Globus pallidus (tissue), 1 donor: ENCODE results near the gene USP7.
A peak's percentile ranks its signal among the peaks of the same experiment; 100 is the strongest.

ENCODE experiments used
- DNase-seq: peaks from one replicate; pipeline ENCODE4 v3.0.0-alpha.2; 2015; ENCODE audit warnings: low spot score

The USP7 gene

GRCh38 chr16:8952281-8952751, 11.4 kb downstream of the USP7 start:
- DNase-seq, result no peak

DNA sequence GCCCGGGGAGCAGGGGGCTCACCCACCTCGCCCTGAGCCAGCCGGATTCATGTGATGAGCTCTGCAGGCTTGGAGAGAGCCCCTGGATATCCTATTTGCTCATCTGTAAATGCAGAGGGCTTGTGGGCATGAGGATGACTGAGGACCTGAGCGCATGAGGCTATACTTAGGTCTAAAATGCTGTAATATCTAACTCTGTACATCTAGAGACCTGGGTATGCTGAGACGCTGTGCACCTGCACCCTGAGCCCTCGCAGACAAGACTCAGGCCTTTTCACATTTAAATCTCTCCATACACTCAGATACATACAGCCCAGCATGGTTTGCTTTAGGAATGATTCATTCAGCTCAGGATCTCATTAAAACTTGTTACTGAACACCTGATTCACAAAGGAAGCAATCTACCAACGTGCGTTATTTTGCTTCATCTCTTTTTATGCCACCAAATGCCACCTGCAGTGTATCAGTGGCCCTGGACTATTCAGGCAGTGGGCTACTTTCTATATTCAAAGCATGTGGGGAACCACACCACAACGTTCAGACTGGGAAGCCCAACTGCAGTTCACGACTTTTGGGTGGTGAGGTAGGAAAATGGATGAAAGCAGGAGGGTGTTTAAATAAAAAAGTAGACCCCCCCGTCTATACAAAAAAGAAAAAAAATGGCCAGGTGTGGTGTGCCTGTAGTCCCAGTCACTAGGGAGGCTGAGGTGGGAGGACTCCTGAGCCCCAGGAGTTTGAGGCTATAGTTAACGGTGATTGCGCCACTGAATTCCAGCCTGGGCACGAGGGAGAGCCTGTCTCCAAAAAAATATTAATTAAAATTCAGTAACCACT, 12.0 kb downstream of the USP7 start:
- DNase-seq, result no peak

GRCh38 chr16:8950580-8951077, 13.1 kb downstream of the USP7 start:
- DNase-seq, result no peak

- DNase-seq, result no peak
These were observed 13.9 kb downstream of the USP7 start for GRCh38 chr16:8949536-8950418.

- no peak for DNase-seq
These were observed 14.9 kb downstream of the USP7 start for GRCh38 chr16:8948831-8949230.

DNA sequence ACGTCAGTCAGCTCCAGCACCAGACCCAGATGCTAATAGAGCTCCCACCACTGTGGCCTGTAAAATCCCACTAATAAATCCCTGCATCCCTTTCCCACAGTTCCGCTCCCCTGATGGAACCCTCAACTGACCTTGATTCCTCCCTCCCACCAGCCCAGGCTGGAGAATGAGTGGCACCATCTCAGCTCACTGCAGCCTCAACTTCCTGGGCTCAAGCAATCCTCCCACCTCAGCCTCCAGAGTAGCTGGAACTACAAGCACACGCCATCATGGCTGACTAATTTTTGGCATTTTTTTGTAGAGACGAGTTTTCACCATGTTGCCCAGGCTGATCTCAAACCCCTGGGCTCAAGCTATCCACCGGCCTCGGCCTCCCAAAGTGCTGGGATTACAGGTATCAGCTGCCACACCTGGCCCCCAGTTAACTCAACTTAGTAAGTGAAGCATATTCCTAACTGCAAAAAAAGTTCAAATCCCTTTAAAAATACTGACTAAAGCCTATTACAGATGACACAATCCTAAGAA, 15.6 kb downstream of the USP7 start:
- DNase-seq, result no peak

DNA sequence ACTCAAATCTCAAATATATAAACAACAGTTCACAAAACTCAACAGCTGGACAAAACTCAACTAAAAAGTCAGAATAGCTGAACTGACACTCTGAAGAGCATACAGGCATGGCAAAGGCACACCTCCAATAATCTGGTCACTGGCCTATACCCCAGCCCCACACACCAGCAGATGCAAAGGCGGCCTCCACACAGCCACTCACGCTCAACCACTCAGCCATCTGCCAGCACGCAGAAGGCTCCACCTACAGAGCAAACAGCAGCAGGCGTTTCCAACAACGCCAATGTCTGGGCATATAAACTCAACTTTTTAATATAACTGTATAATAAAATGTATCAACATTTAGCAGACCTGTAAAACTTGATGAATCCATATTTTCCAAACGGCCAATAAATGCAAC, 17.2 kb downstream of the USP7 start:
- no peak for DNase-seq

DNA sequence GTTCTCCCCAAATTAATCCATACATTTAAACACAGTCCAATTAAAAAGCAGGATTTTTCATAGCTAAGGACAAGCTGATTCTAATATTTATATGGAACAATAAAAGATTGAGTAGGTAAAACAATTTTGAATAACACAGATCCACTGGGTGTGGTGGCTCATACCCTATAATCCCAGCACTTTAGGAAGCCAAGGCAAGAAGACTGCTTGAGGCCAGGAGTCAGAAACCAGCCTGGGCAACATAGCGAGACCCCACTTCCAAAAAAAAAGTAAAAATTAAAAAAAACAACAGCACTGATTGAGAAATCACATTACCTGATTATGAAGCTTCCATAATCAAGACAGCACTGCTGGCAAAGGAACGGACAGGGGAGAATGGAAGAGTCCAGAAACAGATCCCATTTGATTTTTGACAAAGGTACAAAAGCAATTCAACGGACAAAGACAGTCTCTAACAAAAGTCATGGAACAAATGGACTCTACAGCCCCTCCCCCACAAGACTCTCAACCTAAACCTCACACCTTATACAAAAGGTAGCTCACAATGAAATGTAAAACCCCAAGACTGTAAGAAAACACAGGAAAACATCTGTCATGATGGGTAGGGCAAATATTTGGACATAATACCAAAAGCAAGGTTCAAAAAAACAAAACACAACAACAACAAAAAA, 17.9 kb downstream of the USP7 start:
- no peak for DNase-seq

DNA sequence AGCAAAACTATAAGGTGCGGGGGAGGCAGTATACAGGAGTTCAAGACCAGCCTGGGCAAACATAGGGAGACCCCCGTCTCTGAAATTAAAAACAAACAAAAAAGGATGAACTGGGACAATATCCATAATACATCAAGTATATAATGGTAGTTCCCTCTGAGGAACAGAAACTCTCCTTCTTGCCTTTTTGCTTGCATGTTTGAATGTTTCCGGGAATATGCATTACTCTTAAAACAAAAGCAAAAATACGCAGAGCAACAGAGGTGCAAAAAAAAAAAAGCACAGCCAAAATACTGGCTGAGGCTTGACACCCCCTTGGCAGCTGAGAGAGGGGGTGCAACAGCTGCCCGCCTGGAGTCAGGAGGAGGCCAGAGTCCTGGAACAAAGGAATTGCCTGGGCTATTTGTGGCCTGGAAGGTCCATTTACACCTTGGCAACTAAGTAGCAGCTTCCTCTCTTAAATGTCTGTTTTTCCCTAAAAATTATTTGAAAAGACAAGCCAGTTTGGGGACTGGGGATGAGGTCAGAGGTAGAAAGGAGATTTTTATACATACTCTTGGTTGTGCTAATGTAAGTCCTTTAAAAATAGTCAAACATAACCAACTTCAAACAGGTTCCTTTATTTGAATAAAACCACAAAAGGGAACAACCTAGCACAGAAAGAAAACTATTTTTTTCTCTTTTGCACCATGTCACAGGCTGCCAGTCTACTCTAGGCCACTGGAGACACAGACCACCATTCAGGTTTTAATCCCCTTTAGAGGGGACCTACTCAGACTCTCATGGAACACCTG, 19.5 kb downstream of the USP7 start:
- DNase-seq, result no peak

GRCh38 chr16:8943001-8943763, 20.5 kb downstream of the USP7 start:
- no peak for DNase-seq

DNA sequence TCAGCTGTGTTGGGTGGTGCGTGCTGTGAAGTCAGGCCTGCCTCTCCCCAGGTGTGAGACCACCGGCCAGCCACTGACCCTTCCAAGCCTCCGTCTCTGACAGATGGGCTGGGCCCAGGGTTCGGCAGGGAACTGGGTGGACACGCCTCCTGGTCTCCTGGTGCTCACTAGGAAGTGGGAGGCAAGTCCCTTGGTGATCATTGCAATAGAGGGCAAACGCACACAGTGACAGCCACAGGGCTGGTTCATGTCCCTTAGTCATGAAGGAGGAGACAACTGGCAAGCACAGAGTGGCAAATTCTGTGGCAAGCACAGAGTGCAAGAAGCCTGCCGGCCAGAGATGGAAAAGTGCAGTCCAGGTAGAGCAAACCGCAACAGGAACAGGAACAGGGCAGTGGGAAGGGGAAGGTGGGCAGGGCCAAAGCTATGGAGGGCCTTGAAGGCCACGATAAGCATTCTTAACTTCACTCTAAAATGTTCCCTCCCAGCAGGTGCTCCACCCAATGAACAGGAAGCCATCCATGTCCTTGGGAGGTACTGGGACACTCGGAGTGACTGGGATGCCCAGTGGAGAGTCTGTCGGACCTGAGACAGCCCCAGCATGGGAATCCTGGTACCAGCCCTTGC, 21.9 kb downstream of the USP7 start:
- DNase-seq, result no peak

GRCh38 chr16:8937803-8938202, 25.9 kb downstream of the USP7 start:
- DNase-seq, result no peak

- DNase-seq, result no peak
These were observed 27.3 kb downstream of the USP7 start for GRCh38 chr16:8936421-8936820.

- DNase-seq, result no peak
These were observed 27.7 kb downstream of the USP7 start for GRCh38 chr16:8935989-8936388.

GRCh38 chr16:8934601-8935000, 29.1 kb downstream of the USP7 start:
- DNase-seq, result no peak

GRCh38 chr16:8931859-8932258, 31.8 kb downstream of the USP7 start:
- DNase-seq, result peak; percentile 35

- no peak for DNase-seq
These were observed 34.5 kb downstream of the USP7 start for GRCh38 chr16:8929086-8929748.

GRCh38 chr16:8928467-8928957, 35.2 kb downstream of the USP7 start:
- no peak for DNase-seq

- no peak for DNase-seq
These were observed 36.9 kb downstream of the USP7 start for GRCh38 chr16:8926827-8927226.
